Dermis microvascular lymphatic vessel endothelial cell (primary cell): ENCODE measurements around the gene CLIC3. TPM values are rescaled to one million over a fixed set of nuclear protein-coding genes. Genes with fewer than 3 reads are reported as not detected.
"Not testable (repeated sequence)": the region's sequence is repeated elsewhere in the genome, so short reads cannot be mapped to it uniquely, and the experiment has no call there.

Experiments
- DNase-seq, 2 donors: peaks; one replicate each; pipeline versions ENCODE4 v3.0.0 to v3.0.0-alpha.2; 2010; ENCODE audit warnings: low read depth in 2 of 2
- total RNA-seq: library from RNA; depleted of rRNA; stranded (reverse); fragments of >200 nt; gene quantifications from 2 replicates; pipeline ENCODE4 v1.2.1, GENCODE V29; 2014

CLIC3 gene
- total RNA-seq, 1 donor from 2014 or later = not detected

DNA sequence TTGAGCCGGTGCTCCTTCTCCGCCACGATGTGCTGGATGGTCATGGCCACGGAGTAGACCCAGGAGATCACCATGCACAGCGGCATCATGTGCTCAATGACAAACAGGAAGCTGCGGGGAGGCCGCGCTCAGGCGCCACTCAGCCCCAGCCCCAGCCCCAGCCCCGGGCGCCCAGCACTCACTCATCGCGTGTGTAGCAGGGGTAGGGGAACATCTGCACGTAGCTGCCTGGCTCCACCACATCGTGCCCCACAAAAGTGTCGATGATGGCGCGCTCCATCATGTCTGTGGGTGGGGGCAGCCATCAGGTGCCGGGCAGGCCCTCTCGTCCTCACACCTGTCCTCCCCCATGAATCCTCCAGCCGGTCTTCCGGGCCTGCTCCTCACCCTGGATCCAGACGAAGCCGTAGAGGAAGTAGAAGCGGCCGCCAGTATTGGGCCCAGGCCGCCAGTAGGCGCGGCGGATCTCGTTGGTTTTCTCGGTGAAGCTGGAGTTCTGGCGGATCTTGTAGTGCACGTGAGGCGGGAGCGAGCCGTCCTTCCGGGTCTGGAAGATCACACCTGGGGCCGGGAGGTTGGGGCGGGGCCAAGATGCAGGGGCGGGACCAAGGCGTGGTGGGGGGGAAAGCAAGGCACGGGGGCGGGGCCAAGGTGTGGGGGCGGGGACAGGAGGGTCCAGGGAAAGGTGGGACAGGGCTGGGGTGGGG lies 21.6 kb upstream of the CLIC3 start:
- no peak for DNase-seq

DNA sequence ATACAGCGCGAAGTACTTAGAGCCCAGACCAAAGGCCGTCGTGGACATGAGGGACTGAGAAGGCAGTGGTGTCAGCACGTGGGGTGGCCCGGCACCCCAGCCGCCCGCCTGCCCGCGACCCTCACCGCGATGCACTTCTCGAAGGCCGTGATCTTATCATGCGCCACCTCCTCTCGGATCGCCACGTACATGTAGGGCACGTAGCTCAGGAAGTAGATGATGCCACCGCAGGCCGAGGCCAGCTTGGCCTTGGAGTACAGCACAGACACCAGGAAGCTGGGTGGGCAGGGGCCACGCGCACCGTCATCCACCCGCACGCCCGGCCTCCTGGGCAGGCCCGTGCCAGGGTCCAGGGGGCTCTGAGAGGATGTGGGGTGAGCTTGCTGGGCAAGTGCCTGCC lies 20.7 kb upstream of the CLIC3 start:
- DNase-seq = no peak

DNA sequence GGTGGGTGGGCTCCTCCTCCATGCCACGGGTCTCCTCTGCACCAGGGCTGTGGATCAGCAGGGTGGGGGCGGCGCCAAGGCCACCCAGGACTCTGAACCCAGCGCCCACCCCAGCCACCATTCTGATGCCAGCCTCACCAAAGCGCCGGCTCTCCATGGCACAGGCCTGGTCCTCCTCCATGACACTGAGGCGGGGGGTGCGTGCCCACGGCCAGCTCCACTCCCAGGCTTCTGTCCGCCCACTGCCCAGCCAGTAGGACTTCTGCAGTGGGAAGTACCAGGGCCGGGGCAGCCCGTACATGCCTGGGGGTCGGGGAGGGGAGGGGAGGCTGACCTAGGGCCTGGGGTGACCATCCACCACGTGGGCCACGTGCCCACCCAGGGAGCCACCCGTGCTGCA lies 20.1 kb upstream of the CLIC3 start:
- DNase-seq = no peak

DNA sequence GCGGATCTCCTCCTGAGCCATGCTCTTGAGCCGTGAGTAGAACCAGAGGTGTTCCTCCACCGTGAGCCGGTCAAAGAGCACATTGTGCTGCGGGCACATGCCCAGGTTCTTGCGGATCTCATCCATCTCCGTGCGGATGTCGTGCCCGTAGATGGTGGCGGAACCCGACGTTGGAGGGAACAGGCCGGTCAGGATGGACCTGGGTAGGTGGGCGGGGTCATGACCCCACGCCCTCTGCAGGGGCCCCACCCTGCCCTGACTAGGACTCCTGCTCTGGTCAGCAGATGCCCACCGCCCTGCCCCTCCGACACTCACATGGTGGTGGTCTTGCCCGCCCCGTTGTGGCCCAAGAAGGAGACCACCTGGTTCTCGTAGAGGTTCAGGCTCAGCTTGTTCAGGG lies 19.6 kb upstream of the CLIC3 start:
- no peak for DNase-seq

DNA sequence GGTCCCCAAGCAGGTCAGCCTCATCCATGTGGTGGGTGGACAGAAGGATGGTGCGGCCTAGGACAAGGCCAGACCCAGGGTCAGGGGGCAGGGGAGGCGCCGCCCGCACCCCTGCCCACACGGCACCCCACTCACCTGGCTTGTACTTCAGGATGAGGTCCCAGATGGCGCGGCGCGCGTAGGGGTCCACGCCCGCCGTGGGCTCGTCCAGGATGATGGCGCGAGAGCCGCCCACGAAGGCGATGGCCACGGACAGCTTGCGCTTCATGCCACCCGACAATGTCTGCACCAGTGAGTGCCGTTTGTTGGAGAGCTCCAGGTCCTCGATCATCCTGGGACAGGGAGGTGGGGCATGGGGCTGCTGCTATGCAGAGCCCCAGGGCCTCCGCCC lies 19.2 kb upstream of the CLIC3 start:
- DNase-seq = no peak

DNA sequence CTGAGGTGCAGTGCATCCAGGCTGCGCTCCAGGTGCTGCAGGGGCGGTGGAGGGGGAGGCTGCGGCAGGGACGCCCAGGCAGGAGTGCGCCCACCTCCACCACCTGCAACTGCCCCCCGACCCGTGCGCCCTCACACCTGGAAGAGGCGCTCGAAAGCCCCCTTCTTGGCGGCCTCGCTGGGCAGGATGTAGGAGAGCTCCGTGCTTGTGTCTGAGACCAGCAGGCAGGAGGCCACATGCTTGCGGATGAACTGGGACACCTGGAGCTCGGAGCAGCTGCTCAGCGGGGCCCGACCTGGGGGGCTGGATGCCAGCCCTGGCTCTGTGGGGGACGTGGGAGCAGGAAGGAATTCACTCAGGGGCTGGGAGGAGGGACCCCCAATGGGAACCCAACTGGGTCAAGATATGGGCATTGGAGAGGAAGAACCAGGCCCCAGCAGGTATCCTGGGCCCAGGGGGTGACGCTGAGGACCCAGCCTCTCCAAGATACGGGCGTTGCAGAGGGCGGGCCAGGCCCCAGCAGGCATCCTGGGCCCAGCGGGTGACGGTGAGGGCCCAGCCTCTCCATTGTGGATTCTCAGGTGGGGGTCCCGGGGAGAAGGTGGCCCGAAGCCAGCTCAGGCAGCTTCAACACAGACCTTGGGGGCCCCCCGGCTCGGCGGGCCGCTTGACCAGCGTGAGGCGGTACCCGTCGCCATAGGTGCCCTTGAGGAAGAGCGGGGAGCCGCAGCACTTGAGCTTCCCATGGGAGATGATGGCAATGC lies 18.6 kb upstream of the CLIC3 start:
- no peak for DNase-seq

DNA sequence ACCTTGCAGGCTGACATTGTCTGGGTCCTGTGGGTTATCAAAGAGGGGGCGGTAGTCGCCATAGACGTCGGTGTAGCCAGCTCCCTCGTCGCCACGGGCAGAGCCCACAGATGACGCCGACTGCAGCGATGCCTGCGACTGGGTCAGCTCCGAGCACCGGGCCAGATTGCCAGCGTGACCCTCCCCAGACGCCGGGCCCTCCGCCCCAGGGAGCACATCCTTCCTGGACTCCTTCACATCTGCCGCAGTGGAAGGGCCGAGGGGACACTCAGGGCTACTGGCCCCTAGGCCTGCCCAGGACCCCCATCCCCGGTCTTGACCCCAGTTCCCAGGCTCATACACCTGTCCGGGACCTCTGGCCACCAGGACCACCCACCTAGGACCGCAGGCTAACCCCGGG lies 17.8 kb upstream of the CLIC3 start:
- no peak for DNase-seq

DNA sequence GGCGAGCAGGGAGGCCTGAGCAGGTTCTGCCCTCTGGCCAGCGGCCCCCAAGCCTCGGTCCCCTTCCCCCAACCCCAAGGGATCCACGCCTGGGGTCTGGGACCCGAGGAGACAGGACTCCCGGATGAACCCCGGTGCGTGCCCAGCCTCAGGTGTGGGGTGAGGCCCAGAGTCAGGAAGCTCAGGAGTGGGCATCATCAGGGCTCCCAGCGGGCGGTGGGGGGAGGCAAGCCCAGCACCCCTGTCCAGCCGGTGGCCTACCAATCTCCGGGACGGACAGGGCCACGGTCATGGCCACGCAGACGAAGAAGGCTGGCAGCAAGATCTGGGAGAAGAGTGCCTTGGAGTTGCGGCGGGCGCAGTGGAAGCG lies 17.2 kb upstream of the CLIC3 start:
- DNase-seq = no peak

DNA sequence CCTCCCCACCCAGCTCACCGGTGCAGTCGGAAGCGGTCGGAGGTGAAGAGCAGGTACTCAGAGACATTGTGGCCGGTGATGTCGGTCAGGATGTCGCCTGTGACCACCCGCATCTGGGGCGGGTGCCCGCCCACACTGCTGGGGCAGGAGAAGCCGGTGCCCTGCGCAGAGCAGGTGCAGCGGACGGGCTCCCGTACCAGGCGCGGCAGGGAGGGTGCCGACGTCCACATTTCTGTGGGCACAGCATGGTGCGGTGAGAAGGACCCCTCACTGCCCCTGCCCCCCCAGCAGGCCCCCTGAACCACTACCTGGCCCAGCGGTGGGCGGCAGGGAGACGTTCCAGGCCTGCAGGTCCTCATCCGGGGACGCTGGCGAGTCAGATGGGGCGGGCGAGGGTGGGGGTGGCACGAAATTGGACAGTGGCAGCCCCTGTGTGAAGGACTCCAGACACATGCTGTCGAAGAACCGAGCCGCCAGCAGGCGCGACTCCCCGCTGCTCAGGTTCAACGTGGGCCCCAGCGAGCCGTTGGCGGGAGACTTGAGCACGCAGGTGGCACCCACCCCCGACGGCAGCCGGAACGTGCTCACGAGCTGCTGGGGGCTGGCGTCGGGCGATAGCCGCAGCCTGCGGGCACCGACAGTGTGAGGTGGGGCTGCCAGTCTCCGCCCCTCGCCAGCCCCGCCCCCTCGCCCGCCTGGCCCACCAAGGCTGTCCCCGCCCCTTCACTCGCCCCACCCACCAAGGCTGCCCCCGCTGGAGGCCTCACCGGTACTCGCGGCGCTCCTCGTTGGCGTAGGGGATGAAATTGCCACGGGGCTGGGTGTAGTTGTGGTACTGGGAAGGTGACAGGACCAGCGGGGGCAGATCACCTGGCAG lies 16.6 kb upstream of the CLIC3 start:
- DNase-seq = no peak

DNA sequence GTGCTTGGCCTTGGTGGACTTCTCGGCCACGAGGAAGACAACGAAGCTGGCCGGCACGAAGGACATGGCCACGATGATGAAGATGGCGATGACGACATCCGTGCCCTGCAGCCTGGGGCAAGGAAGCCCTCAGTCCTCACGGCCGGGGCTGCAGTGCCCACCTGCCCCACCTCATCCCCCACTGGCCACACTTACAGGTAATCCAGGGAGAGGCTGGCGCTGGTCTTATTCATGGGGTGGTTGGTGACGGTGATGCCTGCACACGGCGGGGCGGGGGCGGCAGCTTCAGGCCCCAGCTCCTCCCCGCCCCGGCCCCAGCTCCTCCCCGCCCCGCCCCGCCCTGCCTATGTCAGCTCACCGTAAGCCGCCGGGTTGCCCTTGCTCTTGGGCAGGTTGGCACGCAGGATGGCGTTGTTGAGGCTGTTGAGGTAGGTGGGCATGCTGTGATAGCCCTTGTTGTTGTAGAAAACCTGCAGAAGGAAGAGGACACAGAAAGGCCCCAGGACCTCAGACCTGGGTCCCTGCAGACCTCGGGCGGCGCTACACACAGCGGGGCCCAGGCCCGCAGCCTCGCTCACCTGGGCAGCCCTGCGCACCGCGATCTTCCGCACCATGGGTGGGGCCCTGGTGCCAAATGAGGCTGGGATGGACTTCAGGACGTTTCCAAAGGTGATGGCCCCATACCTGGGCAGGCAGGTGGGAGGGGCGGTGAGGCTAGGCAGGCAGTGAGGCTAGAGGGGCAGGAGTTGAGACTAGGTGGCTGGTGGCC lies 15.7 kb upstream of the CLIC3 start:
- DNase-seq = no peak

DNA sequence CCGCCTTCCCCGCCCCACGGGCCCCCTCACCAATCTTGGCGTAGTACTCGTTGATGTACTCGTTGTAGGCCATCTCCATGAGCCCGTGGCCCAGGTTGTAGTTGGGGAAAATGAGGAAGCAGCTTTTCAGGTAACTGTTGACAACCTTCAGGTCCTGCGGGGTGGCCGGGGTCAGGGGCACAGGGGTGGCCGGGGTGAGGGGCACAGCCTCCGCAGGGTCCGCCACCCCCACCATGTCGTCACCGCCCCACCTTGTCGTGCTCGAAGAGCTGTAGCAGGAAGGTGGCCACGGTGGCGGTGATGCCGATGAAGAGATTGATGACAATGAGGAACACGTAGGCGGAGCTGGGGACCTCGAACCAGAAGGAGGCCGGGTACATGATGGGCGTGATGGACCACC lies 14.8 kb upstream of the CLIC3 start:
- DNase-seq = no peak

DNA sequence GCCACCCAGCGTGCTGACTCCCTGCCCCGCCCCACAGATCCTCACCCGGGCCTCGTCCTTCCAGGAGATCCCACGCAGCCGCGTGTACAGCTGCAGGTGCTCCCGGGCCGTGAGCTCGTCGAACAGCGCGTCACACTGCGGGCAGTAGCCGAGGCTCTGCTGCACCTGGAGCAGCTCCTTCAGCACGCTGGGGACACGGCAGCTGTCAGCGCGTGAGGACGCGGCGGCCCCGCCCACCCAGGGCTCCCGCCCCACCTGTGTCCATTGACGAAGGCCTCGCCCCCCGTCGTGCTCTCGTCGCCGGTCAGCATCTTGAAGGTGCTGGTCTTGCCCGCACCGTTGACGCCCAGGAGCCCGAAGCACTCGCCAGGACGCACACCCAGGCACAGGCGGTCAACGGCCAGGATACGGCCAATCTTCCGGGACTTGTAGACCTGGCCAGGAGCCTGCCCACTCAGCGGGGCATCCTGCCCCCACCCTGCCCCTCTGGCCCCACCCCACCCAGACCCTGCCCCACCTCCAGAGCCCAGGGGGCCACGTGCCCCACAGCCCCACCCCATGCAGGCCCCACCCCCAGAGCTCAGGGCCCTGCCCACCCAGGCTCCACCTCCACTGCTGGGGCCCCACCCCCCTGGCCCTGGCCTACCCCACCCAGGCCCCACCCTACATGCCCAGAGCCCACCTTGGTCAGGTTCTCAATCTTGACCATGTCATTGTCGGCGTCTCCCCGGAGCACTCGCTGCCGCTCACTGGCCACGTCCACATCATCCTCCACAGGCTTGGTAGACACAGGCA lies 13.8 kb upstream of the CLIC3 start:
- no peak for DNase-seq

DNA sequence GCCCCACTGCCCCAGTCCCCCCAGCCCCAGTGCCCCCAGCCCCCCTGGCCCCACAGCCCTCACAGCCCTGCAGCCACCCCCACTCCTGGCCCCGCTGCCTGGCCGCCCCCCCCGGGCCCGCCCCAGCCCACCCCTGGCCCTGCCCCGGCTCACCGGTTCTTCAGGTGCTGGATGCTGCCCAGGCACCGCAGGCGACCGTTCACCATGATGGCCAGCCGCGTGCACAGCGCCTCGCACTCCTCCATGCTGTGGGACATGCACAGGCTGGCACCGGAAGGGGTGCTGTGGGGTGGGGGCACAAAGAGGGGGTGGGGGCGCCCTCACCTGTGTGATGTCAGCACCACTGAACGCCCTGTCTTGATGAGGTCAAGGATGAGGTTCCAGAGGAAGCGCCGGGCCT lies 12.8 kb upstream of the CLIC3 start:
- no peak for DNase-seq

DNA sequence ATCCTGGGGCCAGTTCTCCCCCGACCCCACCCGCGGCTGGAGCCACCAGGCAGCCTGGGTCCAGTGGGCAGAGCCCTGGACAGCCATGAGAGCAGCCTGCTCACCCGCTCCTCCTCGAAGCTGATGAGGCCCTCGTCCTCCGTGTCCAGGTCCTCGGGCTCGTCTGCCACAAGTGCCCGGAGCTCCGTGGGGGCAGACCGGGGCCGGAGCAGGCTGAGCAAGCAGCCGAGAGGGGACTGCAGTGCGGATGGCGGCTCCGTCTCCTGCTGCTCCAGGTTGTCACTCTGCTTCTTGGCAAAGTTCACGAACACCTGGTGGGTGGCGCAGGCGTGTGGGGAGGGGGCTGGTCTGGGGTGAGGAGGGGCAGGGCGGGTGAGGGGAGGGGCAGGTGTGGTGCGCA lies 11.9 kb upstream of the CLIC3 start:
- no peak for DNase-seq

DNA sequence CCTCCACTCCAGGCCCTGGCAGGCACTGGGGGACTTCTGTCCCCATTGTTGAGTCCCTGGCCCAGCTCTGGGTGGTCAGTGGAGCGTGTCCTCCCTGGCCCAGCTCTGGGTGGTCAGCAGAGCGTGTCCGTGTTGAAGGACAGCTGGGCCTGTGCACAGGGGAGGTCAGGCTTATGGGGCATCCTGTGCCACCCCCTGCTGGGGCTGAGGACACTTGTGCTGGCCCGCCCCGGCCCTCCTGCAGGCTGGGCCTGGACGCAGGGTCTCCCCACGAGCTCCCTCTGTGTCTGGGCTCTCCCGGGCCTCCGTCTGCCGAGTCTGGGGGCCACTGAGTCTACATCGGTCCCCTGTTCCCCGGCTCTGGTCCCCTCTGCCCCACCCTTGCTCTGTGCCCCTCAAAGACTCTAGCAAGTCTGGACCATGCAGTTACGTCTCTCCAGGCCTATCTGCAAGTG lies 11.5 kb upstream of the CLIC3 start:
- no peak for DNase-seq

DNA sequence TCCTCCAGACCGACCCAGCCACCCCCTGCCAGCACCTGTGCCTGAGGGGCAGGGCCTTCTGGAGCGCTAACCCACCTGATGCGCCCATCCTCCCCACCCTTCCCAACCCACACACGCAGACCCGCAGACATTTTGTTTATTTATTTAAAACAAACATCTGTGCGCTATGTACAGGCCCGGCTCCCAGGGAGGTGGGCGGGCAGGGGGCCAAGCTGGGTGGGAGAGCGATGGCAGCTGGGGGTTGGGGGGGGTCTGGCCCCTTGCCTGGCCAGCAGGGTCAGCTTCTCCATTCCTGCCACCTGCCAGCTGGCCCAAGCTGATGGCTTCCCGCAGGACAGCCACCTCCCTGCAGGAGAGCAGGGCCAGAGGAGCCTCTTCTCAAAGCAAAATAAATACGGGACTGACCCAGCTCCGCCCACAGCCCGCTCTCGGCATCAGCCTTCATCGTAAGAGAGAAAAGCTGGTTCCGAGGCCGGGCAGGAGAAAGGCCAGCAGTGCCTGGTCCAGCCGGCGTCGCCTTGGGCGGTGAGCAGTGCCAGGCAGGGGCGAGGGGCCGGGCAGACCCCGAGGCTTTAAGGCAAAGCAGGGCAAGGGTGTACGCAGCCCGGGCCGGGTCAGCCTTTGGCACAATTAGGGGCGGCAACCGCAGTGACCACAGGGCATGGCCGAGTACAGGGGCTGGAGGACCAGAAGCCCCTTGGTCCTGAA lies 10.9 kb upstream of the CLIC3 start:
- no peak for DNase-seq

DNA sequence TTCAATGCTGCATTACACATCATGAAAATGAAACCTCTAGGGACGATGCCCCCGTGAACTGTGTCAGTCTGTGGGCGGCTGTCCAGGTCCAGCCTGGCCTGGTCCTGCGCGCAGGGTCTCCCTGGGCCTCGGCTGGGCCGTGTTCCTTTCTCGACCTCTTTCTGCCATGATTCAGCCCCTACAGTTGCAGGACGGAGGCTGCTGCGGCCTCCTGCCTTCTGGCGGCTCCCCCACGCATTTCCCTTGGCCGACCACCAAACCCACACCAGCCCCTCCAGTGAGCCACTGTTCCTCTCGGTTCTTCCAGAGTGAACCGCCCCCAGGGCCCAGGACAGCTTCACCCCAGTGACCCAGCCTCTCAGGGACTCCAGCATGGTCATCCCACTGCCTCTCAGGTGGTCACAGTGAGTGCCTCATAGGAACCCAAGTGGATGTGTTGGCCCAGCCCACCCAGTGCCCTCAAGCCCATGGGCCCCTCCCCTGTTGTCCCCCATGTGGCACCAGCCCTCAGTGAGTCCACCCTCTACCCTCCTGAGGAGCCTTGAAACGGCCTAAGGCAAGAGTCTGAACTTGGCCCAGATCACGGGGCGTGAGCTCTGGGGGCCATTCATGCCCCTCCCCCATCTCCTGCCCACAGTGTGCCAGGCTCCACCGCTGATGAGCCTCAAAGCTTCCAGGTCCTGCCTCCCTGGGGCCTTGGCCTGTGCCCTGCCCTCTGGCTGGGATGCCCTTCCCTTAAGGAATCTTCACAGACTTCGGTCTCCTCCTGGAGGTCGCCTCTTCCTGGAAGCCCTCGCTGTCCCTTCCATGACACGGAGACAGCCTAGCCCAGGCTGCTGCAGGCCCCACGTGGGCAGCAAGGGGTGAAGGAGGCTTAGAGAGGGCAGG lies 10.0 kb upstream of the CLIC3 start:
- DNase-seq = no peak

DNA sequence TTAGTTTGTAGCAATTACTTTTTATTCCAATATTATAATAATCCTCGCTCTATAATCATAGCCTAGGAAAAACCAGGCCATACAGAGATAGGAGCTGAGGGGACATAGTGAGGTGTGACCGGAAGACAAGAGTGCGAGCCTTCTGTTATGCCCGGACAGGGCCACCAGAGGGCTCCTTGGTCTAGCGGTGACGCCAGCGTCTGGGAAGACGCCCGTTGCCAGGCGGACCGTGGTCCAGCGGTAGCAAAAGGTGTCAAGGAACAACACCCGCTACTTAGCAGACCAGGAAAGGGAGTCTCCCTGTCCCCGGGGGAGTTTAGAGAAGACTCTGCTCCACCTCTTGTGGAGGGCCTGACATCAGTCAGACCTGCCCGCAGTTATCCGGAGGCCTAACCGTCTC lies 7.9 kb upstream of the CLIC3 start:
- not testable (repeated sequence) for DNase-seq

DNA sequence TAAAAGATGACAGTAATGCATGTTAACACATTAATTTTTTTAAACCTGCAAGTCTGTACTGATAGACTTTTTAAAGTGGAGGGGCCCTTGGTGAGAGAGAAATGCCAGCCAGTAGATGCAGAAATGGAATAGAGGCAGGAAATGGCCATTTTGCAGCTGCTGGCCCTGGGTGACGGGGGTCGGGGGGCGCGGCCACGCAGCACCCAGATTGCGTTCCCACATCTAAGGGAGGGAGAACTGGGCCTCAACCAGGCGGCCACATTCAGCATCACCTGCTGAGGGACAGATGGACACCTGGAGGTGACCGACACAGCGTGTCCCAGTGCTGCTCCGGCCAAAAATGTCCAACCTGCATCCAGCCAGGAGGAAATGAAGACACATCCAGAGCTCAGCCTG lies 6.3 kb upstream of the CLIC3 start:
- no peak for DNase-seq
